ENCODE results near the gene CDCP1. TPM values are rescaled to one million over a fixed set of nuclear protein-coding genes. Genes with fewer than 3 reads are reported as not detected.

The CDCP1 gene
- total RNA-seq, 6 experiments from 2014 or later = 0.31 to 2.7 (median 0.83) TPM

- no peaks in the 10 kb centered on the region for H3K4me1 ChIP-seq
- no peak overlapping the region for H3K4me3 ChIP-seq
- intact Hi-C loops (cut with DNase I) = no loop called here
These were observed 26.3 kb downstream of the CDCP1 start for GRCh38 chr3:45119824-45120358.

DNA sequence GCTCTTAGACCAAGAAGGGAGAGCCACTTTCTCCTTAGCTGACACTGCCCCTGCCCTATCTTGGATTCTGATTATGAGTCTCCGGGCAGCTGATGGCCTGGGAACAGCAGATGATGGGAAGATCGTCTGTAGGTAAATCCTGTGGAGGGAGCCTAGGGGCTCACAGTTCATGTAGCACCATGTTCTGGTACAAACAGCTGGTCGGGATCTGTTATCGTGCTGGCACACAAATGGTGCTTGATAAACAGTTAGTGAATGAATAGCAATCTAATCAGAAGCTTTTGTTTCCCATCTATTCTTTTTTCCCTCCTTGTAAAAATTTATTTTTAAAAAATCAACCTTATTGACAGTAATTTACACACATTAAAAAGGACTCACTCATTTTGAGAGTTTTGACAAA is 26.8 kb downstream of the CDCP1 start:
- Histone ChIP-seq H3K27ac (no peak overlapping the region), H3K36me3 (no peaks in the 10 kb centered on the region), H3K27me3 (no peaks in the 10 kb centered on the region), H3K4me3 (no peak overlapping the region), H3K4me1 (no peaks in the 10 kb centered on the region), H3K9me3 (no peaks in the 10 kb centered on the region)
- ATAC-seq (no peak), DNase-seq (no peak)
- TF ChIP-seq, protein P1, sequence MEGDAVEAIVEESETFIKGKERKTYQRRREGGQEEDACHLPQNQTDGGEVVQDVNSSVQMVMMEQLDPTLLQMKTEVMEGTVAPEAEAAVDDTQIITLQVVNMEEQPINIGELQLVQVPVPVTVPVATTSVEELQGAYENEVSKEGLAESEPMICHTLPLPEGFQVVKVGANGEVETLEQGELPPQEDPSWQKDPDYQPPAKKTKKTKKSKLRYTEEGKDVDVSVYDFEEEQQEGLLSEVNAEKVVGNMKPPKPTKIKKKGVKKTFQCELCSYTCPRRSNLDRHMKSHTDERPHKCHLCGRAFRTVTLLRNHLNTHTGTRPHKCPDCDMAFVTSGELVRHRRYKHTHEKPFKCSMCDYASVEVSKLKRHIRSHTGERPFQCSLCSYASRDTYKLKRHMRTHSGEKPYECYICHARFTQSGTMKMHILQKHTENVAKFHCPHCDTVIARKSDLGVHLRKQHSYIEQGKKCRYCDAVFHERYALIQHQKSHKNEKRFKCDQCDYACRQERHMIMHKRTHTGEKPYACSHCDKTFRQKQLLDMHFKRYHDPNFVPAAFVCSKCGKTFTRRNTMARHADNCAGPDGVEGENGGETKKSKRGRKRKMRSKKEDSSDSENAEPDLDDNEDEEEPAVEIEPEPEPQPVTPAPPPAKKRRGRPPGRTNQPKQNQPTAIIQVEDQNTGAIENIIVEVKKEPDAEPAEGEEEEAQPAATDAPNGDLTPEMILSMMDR (IDR thresholded peaks at IDR 0.05) = no peak
- no peak for TF ChIP-seq POLR2A (IDR thresholded peaks at IDR 0.05)
- 43% methylated on average over 4 of the region's 4 CpGs for WGBS (ENCODE audit: insufficient coverage, low coverage, low lambda C conversion rate, missing lambda C conversion rate)
- intact Hi-C loops (cut with DNase I) = no loop called here

More at GRCh38 chr3:45119824-45120358, 26.3 kb downstream of the CDCP1 start:
- Histone ChIP-seq H3K27ac (no peak overlapping the region), H3K36me3 (no peaks in the 10 kb centered on the region), H3K27me3 (no peaks in the 10 kb centered on the region), H3K9me3 (no peaks in the 10 kb centered on the region)
- TF ChIP-seq POLR2A (IDR thresholded peaks at IDR 0.05) = no peak
- TF ChIP-seq, protein P1 (IDR thresholded peaks at IDR 0.05) = no peak
- DNase-seq (no peak), ATAC-seq (no peak)
- 58% methylated on average over 2 of the region's 2 CpGs for WGBS (ENCODE audit: insufficient coverage, low coverage, low lambda C conversion rate, missing lambda C conversion rate)

DNA sequence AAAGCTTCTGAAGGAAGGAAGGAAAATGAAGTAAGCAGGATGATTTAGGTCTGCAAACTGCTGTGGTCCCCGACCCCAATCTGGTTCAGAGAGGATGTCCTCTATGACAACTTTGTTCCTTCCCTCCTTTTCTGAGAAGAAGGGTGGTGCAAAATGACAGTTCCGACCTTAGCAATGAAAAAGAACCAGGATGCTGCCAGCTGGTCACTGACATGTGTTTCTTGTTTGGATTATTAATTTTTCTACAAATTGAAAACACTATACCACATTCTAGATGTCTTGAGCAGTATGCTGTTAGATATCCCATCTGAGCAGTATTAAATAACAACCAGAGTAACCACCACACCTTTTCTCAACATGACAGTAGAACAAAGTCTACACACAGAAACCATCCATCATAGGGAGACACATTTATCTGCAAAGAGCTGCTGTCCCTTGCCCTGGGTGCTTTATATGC is 27.5 kb downstream of the CDCP1 start:
- no peak overlapping the region for H3K27ac ChIP-seq
- intact Hi-C loops (cut with DNase I) = no loop called here
- 29% methylated on average over 2 of the region's 2 CpGs for WGBS (ENCODE audit: insufficient coverage, low coverage, low lambda C conversion rate, missing lambda C conversion rate)

DNA sequence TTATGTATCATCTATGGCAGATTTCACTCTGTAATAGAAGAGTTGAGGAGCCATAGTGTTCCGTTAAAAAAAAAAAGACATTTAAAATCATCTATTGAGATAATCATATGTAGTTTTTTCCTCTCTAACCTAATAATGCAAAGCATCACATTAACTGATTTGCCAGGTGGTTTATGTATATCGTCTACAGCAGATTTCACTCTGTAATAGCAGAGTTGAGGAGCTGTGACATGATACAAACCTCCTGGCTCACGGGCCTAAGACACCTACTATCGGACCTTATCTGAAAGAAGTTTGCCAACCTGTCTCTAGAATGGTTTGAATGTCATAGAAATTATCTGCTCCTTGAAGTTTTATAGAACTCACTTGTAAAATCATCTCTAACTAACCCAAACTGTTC is 29.8 kb downstream of the CDCP1 start:
- Histone ChIP-seq H3K27me3 (no peaks in the 10 kb centered on the region), H3K36me3 (no peaks in the 10 kb centered on the region), H3K27ac (no peak overlapping the region), H3K9me3 (no peaks in the 10 kb centered on the region), H3K4me1 (no peaks in the 10 kb centered on the region), H3K4me3 (no peak overlapping the region)
- intact Hi-C loops (cut with DNase I) = no loop called here
- 73% methylated on average over 4 of the region's 4 CpGs for WGBS (ENCODE audit: insufficient coverage, low coverage, low lambda C conversion rate, missing lambda C conversion rate)
- DNase-seq = no peak
- no peak for ATAC-seq
- no peak for TF ChIP-seq POLR2A (IDR thresholded peaks at IDR 0.05)
- TF ChIP-seq, protein P1 (IDR thresholded peaks at IDR 0.05) = no peak

More for the DNA sequence above, 27.5 kb downstream of the CDCP1 start:
- ATAC-seq (no peak), DNase-seq (no peak)
- TF ChIP-seq, protein P1 (IDR thresholded peaks at IDR 0.05) = no peak
- TF ChIP-seq POLR2A (IDR thresholded peaks at IDR 0.05) = no peak
- Histone ChIP-seq H3K9me3 (no peaks in the 10 kb centered on the region), H3K36me3 (no peaks in the 10 kb centered on the region), H3K27me3 (no peaks in the 10 kb centered on the region), H3K4me1 (no peaks in the 10 kb centered on the region), H3K4me3 (no peak overlapping the region)

Measured in right lobe of liver (tissue), 6 donors.